Endodermal cell (in vitro differentiated cells): ENCODE data around the gene NR2E3. TPM values are rescaled to one million over a fixed set of nuclear protein-coding genes. Genes with fewer than 3 reads are reported as not detected.

ENCODE experiments used
- DNase-seq: peaks from one replicate; pipeline ENCODE4 v3.0.0-alpha.2; 2017
- H3K27ac ChIP-seq: 2 replicates; pipeline ENCODE4 v1.5.1; 2013; ENCODE audit warnings: mild to moderate bottlenecking, low read depth, low read length, moderate library complexity
- H3K27me3 ChIP-seq: 2 replicates; pipeline ENCODE4 v1.6.1; 2013; ENCODE audit warnings: mild to moderate bottlenecking, low read length, moderate library complexity; ENCODE audit not compliant: insufficient read depth, control insufficient read depth, poor library complexity, severe bottlenecking
- H3K36me3 ChIP-seq: 2 replicates; pipeline ENCODE4 v1.7.0; 2013; ENCODE audit warnings: mild to moderate bottlenecking, low read length, moderate library complexity; ENCODE audit not compliant: control insufficient read depth, insufficient read depth
- H3K4me1 ChIP-seq: one replicate; pipeline ENCODE4 v1.7.0; 2013; ENCODE audit warnings: low read length; ENCODE audit not compliant: control insufficient read depth, insufficient read depth
- H3K4me3 ChIP-seq: 2 replicates; pipeline ENCODE4 v1.5.1; 2013; ENCODE audit warnings: mild to moderate bottlenecking, low read length, moderate library complexity
- H3K9ac ChIP-seq: 2 replicates; pipeline ENCODE4 v1.6.1; 2013; ENCODE audit warnings: mild to moderate bottlenecking, low read length, moderate library complexity; ENCODE audit not compliant: poor library complexity, severe bottlenecking; ENCODE audit errors: extremely low read depth
- H3K9me3 ChIP-seq: 2 replicates; pipeline ENCODE4 v1.6.1; 2013; ENCODE audit warnings: mild to moderate bottlenecking, low read length, moderate library complexity; ENCODE audit not compliant: control insufficient read depth
- H3K27ac Mint-ChIP-seq: 2 replicates; pipeline ENCODE4 v1.8.0; 2020; ENCODE audit warnings: mixed read lengths
- H3K27me3 Mint-ChIP-seq: 2 replicates; pipeline ENCODE4 v1.8.0; 2021; ENCODE audit warnings: mild to moderate bottlenecking, mixed read lengths; ENCODE audit not compliant: insufficient read depth
- H3K36me3 Mint-ChIP-seq: 2 replicates; pipeline ENCODE4 v1.8.0; 2020; ENCODE audit warnings: low read depth, mixed read lengths
- H3K4me1 Mint-ChIP-seq: 2 replicates; pipeline ENCODE4 v1.8.0; 2020; ENCODE audit warnings: mixed read lengths
- H3K4me3 Mint-ChIP-seq: 2 replicates; pipeline ENCODE4 v1.8.0; 2020; ENCODE audit warnings: mild to moderate bottlenecking, moderate library complexity, mixed read lengths
- H3K9me3 Mint-ChIP-seq: 2 replicates; pipeline ENCODE4 v1.8.0; 2020; ENCODE audit warnings: mild to moderate bottlenecking, mixed read lengths
- CTCF ChIP-seq: fragments of 200-600 bp; sonication (generic); conservative IDR thresholded peaks from 2 replicates; pipeline ENCODE4 v1.5.0; 2021; ENCODE audit warnings: antibody characterized with exemption, mild to moderate bottlenecking
- WGBS, 2 experiments: methylation state at CpG; one replicate each; pipeline versions ENCODE4 v1.1.5 to v1.1.7; 2013; ENCODE audit warnings: missing lambda C conversion rate in 2 of 2, mixed read lengths in 1 of 2; ENCODE audit not compliant: insufficient coverage in 1 of 2, insufficient read length in 1 of 2; 5-methylcytosine and 5-hydroxymethylcytosine counted together
- total RNA-seq, 2 donors: library from RNA; stranded (reverse); fragmentation: NEBNext Ultra II Directional in 1 of 2; extraction: Animal tissue kit (Norgen Biotek cat#: 25700) in 1 of 2; gene quantifications; 2 replicates in 1 of 2; 3 replicates in 1 of 2; pipeline ENCODE4 v1.2.1, GENCODE V29; 2021

The NR2E3 gene
- total RNA-seq, 2 donors from 2014 or later, result 0.15 to 0.55 TPM

- H3K4me1 Mint-ChIP-seq, result no peaks in the 10 kb centered on the region
- H3K36me3 Mint-ChIP-seq, result peaks cover 3% of the 10 kb centered on the region
- no peak for DNase-seq
- H3K27ac Mint-ChIP-seq, result no peak overlapping the region
- TF ChIP-seq CTCF, result no peak
- no peaks in the 10 kb centered on the region for H3K4me1 ChIP-seq
- no peaks in the 10 kb centered on the region for H3K27me3 Mint-ChIP-seq
- H3K4me3 Mint-ChIP-seq, result no peak overlapping the region
- no peaks in the 10 kb centered on the region for H3K9me3 ChIP-seq
- no peak overlapping the region for H3K27ac ChIP-seq
- H3K9ac ChIP-seq, result no peak overlapping the region
- no peak overlapping the region for H3K4me3 ChIP-seq
- no peaks in the 10 kb centered on the region for H3K36me3 ChIP-seq
- H3K27me3 ChIP-seq, result no peaks in the 10 kb centered on the region
- 95% methylated on average over 5 of the region's 5 CpGs; no CpG with 5 or more reads in 1 of the 2 experiments for WGBS, 2 experiments
- H3K9me3 Mint-ChIP-seq, result peaks cover 8% of the 10 kb centered on the region
Observed at GRCh38 chr15:71768184-71768583, 42.2 kb upstream of the NR2E3 start.

GRCh38 chr15:71773206-71773859, 37.0 kb upstream of the NR2E3 start:
- Histone ChIP-seq H3K27ac (no peak overlapping the region), H3K4me3 (no peak overlapping the region), H3K9me3 (no peaks in the 10 kb centered on the region), H3K36me3 (no peaks in the 10 kb centered on the region), H3K9ac (no peak overlapping the region), H3K27me3 (no peaks in the 10 kb centered on the region), H3K4me1 (no peaks in the 10 kb centered on the region)
- H3K27me3 Mint-ChIP-seq, result no peaks in the 10 kb centered on the region
- H3K4me3 Mint-ChIP-seq, result no peak overlapping the region
- no peak overlapping the region for H3K27ac Mint-ChIP-seq
- no peak for TF ChIP-seq CTCF
- peaks cover 2% of the 10 kb centered on the region for H3K9me3 Mint-ChIP-seq
- peaks cover under 1% of the 10 kb centered on the region for H3K36me3 Mint-ChIP-seq
- DNase-seq, result no peak
- 94 to 100% methylated on average over 1 of the region's 1 CpG for WGBS, 2 experiments
- no peaks in the 10 kb centered on the region for H3K4me1 Mint-ChIP-seq

GRCh38 chr15:71775856-71776255, 34.5 kb upstream of the NR2E3 start:
- H3K9me3 ChIP-seq, result no peaks in the 10 kb centered on the region
- H3K4me1 ChIP-seq, result no peaks in the 10 kb centered on the region
- no peak overlapping the region for H3K27ac ChIP-seq
- H3K4me3 Mint-ChIP-seq, result no peak overlapping the region
- no peak overlapping the region for H3K4me3 ChIP-seq
- TF ChIP-seq CTCF, result no peak
- H3K36me3 ChIP-seq, result no peaks in the 10 kb centered on the region
- H3K4me1 Mint-ChIP-seq, result peaks cover 8% of the 10 kb centered on the region
- DNase-seq, result no peak
- H3K27ac Mint-ChIP-seq, result no peak overlapping the region
- no peaks in the 10 kb centered on the region for H3K9me3 Mint-ChIP-seq
- no peaks in the 10 kb centered on the region for H3K27me3 Mint-ChIP-seq
- no peaks in the 10 kb centered on the region for H3K27me3 ChIP-seq
- no peak overlapping the region for H3K9ac ChIP-seq
- no peaks in the 10 kb centered on the region for H3K36me3 Mint-ChIP-seq
